HG03175 (cell line): Measurements from ENCODE around the gene TNPO1.

Source experiments
- ATAC-seq: cut with Tn5 transposase; IDR thresholded peaks from one replicate; pipeline ENCODE4 v1.9.1; 2021; ENCODE audit warnings: mild to moderate bottlenecking, moderate library complexity; ENCODE audit not compliant: unreplicated experiment

The TNPO1 gene

GRCh38 chr5:72817671-72818266, 1.3 kb downstream of the TNPO1 start:
- ATAC-seq, result no peak

- peak; percentile 25 for ATAC-seq
These were observed 2.5 kb downstream of the TNPO1 start for GRCh38 chr5:72818866-72819534.

- no peak for ATAC-seq
These were observed 5.3 kb downstream of the TNPO1 start for GRCh38 chr5:72821776-72822175.

- no peak for ATAC-seq
These were observed 6.5 kb downstream of the TNPO1 start for GRCh38 chr5:72822944-72823343.

- no peak for ATAC-seq
These were observed 13.2 kb downstream of the TNPO1 start for GRCh38 chr5:72829707-72830106.

- no peak for ATAC-seq
These were observed 13.9 kb downstream of the TNPO1 start for GRCh38 chr5:72830362-72830761.

- no peak for ATAC-seq
These were observed 15.2 kb downstream of the TNPO1 start for GRCh38 chr5:72831685-72832084.

- ATAC-seq, result no peak
These were observed 18.5 kb downstream of the TNPO1 start for GRCh38 chr5:72834924-72835323.

GRCh38 chr5:72835633-72836032, 19.2 kb downstream of the TNPO1 start:
- no peak for ATAC-seq

- no peak for ATAC-seq
These were observed 20.3 kb downstream of the TNPO1 start for GRCh38 chr5:72836810-72837209.

- no peak for ATAC-seq
These were observed 21.1 kb downstream of the TNPO1 start for GRCh38 chr5:72837524-72838096.

- ATAC-seq, result no peak
These were observed 23.6 kb downstream of the TNPO1 start for GRCh38 chr5:72840041-72840440.

GRCh38 chr5:72841756-72842535, 25.5 kb downstream of the TNPO1 start:
- no peak for ATAC-seq

GRCh38 chr5:72842816-72843215, 26.4 kb downstream of the TNPO1 start:
- no peak for ATAC-seq

- no peak for ATAC-seq
These were observed 27.8 kb downstream of the TNPO1 start for GRCh38 chr5:72844218-72844603.

- ATAC-seq, result no peak
These were observed 29.4 kb downstream of the TNPO1 start for GRCh38 chr5:72845889-72846288.

GRCh38 chr5:72846483-72846882, 30.0 kb downstream of the TNPO1 start:
- ATAC-seq, result no peak

- ATAC-seq, result no peak
These were observed 31.0 kb downstream of the TNPO1 start for GRCh38 chr5:72847439-72847838.

GRCh38 chr5:72847989-72848473, 31.6 kb downstream of the TNPO1 start:
- ATAC-seq, result peak; percentile 87

- ATAC-seq, result peak; percentile 50
These were observed 32.3 kb downstream of the TNPO1 start for GRCh38 chr5:72848474-72849428.
